Motor neuron (in vitro differentiated cells): ENCODE measurements around the gene HMGB1. TPM values are rescaled to one million over a fixed set of nuclear protein-coding genes. Genes with fewer than 3 reads are reported as not detected.

Source experiments
- ATAC-seq, 8 experiments: fragments of 200-7000 bp; cut with Tn5 transposase; replicated peaks in 6 of 8; 2 replicates each; pipeline ENCODE4 v1.8.0; 2021; ENCODE audit warnings: mild to moderate bottlenecking in 8 of 8, moderate library complexity in 8 of 8
- H3K27ac ChIP-seq, 2 donors: fragments of 250-450 bp; sonication (Bioruptor Pico); 2 replicates each; pipeline ENCODE4 v1.9.0; 2021; ENCODE audit warnings: antibody characterized with exemption in 2 of 2, mild to moderate bottlenecking in 2 of 2, moderate library complexity in 1 of 2
- H3K4me1 ChIP-seq, 2 donors: fragments of 250-450 bp; sonication (Bioruptor Pico); replicated peaks in 1 of 2; 2 replicates each; pipeline ENCODE4 v1.6.1; 2021; ENCODE audit warnings: antibody characterized with exemption in 2 of 2, mild to moderate bottlenecking in 2 of 2, moderate library complexity in 1 of 2
- H3K4me3 ChIP-seq, 5 donors: fragments of 250-450 bp; sonication (Bioruptor Pico); 2 replicates each; pipeline ENCODE4 v1.9.0; 2021; ENCODE audit warnings: antibody characterized with exemption in 5 of 5, mild to moderate bottlenecking in 5 of 5, moderate library complexity in 4 of 5
- WGBS, 10 experiments: fragments of 450-650 bp; shearing (Covaris generic); methylation state at CpG; one replicate each; pipeline ENCODE4 v1.0.0; 2022; 5-methylcytosine and 5-hydroxymethylcytosine counted together
- in situ Hi-C, 9 experiments: fragments of 400-800 bp; cut with MboI; loops; one replicate each; pipeline ENCODE4 v1.15.0; 2021; ENCODE audit warnings: low sequenced_read_pairs in 9 of 9, low pct_unique_long_range_greater_than_20kb in 2 of 9; ENCODE audit not compliant: unreplicated experiment in 9 of 9
- total RNA-seq, 8 experiments: library from RNA; unstranded; fragments of 300-600 nt; gene quantifications; 2 replicates each; pipeline versions ENCODE4 v1.2.3 to v1.2.4, GENCODE V29; 2022

Gene HMGB1
- total RNA-seq, 8 experiments from 2014 or later: 258 to 721 (median 367) TPM

DNA sequence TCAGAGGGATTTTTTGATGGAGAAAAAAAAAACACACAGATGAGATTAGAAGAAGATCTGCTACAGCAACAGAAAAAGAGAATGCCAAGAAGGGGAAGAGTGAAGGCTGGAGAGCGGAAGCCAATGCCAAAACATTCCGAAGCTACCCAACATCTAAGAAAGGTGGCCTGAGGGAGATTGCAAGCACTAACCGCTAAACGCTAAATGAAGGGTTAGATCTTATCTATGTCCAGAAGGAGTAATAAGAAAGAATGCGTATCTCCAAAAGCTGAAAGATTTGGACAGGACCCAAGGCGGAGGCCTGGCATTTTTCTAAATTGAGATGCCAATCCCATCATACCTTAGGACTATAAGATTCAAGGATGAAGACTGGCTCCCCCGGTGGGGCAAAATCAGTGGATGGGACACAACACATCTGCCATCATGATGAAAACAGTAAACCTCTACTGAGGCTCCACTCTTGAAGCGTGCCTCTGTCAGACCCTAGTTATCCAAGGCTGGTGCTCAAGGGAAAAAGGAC lies 15.6 kb upstream of the HMGB1 start:
- WGBS, 10 experiments: 84 to 100% (median 94%) methylated on average over 2 to 8 of the region's 8 CpGs; no CpG with 5 or more reads in 1 of the 10 experiments
- Histone ChIP-seq H3K4me3 (no peak overlapping the region), H3K4me1 (peaks cover 0 to 2% of the 10 kb centered on the region in 2 donors), H3K27ac (no peak overlapping the region)
- ATAC-seq: no peak
- in situ Hi-C loops: no loop called here

DNA sequence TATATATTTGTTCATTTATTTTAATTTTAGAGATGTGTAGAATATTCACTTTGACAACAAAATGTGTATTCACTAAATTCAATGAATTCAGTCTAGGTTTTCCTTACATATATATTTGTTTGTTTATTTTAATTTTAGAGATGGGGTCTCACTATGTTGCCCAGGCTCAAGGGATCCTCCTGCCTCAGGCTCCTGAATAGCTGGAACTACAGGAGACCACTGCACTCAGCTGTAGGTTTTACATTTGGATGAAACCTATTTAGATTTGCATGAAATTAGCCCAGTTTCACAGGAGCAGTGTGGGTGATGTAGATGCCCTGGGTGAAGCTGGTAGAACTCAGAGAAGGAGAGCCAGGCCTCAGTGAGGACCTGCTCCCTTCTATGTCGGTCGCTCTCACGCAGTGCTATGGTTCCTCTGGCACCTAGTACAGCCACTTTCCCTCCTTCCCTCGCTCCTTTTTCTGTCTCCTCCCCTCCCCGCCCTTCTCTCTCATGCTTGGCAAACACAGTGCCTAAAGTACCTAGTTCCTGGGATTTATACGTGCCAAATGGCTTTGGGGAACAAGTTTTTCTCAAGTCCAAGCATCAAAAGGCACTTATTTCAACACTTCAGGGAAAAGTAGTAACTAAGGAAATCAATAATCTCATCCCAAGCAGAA lies 14.7 kb upstream of the HMGB1 start:
- Histone ChIP-seq H3K27ac (no peak overlapping the region), H3K4me1 (peaks cover 0 to 2% of the 10 kb centered on the region in 2 donors), H3K4me3 (no peak overlapping the region)
- WGBS, 10 experiments: 60 to 100% (median 72%) methylated on average over 1 to 4 of the region's 6 CpGs; no CpG with 5 or more reads in 4 of the 10 experiments
- no peak for ATAC-seq
- in situ Hi-C loops: no loop called here

DNA sequence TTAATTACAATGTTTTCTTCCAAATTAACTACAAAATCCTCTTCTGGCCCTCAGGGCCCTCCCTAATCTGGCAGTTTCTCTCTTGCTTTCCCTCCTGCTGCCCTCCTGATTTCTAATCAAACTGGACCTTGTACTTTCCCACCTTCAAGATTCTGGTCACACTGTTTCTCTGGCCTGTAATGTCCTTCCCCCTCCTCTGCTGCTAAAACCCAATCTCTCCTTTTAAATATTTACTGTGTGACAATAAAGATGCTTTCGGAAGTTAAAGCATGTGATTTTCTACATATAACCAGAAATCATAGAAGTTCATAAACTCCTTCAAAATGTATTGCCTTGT lies 14.1 kb upstream of the HMGB1 start:
- 86 to 100% (median 100%) methylated on average over 1 of the region's 1 CpG; no CpG with 5 or more reads in 2 of the 10 experiments for WGBS, 10 experiments
- H3K4me1 ChIP-seq: peaks cover 0 to 2% of the 10 kb centered on the region in 2 donors
- H3K27ac ChIP-seq: no peak overlapping the region
- no peak overlapping the region for H3K4me3 ChIP-seq
- in situ Hi-C loops: no loop called here
- no peak for ATAC-seq

DNA sequence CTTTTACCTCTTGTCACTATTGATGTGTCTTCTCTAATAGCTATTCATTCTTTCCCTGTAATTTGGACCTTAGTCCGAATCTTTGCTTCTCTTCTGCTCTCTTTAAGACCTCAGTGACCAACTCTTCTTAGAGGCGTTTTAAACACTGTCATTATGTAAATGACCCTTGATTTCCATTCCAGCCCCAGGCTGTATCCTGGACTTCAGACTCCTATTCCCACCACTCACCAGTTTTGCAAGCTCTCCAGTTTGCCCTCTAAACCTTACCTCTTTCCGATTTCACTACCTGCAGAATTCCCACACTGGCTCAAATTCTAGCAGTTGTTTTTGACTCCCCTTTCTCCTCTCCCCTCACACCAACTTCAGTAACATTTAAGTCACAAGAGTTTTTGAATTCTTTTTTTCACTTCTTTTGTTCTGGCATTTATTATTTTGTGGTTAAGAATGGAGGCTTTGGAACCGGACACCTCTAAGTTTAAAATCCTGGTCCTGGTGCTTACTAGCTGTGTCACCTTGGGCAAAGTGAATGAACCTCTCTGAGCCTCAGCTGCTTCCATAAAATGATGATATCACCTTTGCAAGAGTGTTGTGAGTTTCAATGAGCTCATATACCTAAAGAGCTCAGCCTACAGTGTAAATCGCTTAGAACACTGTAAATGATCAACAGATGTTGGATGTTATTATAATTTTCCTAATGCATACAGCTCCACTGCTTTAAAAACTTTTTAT lies 13.6 kb upstream of the HMGB1 start:
- ATAC-seq: peak in 3 of 8 experiments; percentile 99 to 100 (median 100)
- WGBS, 10 experiments: 8 to 64% (median 48%) methylated on average over 1 to 5 of the region's 5 CpGs; no CpG with 5 or more reads in 1 of the 10 experiments
- Histone ChIP-seq H3K4me3 (no peak overlapping the region), H3K4me1 (peaks cover 0 to 2% of the 10 kb centered on the region in 2 donors), H3K27ac (no peak overlapping the region)
- in situ Hi-C loops: no loop called here

DNA sequence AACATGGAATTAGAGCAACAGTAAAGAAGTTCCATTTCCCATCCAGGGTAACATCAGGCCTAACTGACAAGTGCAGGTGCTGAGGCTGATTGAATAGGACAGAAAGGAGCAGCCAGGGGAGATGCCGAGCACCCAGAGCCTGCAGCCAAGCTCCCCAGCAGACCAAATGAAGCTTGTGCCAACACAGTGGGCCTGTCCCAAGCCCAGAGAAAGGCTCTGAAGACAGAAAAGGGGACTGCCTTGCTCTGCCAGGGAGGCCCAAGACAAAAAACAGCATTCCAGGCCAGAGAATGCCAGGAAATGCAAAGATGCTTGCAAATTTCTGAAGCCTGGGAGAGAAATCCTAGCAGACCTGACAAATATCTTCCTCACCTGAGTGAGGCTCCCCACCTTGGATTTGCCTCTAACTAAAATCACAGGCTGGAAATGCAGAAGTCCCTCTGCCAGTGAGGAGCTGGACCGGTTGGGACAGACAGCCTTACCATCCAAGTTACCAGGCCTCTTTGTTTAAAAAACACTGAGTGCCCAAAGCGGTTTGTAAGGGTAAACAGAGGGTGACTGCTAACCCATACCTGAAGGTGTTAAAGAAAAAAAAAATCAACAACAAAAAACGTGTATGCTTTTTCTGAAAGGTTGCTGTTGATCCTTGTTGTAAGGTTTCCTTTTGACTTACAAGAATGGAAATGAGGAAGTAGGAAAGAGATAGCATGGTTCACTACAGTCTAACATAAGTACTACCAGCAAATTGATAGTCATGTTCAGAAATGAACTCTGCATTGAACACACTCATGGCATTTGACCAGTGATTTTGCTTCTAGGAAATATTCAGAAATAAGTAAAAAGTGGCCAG lies 11.8 kb upstream of the HMGB1 start:
- H3K27ac ChIP-seq: no peak overlapping the region
- H3K4me1 ChIP-seq: peaks cover 0 to 2% of the 10 kb centered on the region in 2 donors
- H3K4me3 ChIP-seq: no peak overlapping the region
- ATAC-seq: peak in 1 of 8 experiments; percentile 10
- in situ Hi-C loops: no loop called here
- WGBS, 10 experiments: 20 to 88% (median 53%) methylated on average over 1 to 4 of the region's 4 CpGs

DNA sequence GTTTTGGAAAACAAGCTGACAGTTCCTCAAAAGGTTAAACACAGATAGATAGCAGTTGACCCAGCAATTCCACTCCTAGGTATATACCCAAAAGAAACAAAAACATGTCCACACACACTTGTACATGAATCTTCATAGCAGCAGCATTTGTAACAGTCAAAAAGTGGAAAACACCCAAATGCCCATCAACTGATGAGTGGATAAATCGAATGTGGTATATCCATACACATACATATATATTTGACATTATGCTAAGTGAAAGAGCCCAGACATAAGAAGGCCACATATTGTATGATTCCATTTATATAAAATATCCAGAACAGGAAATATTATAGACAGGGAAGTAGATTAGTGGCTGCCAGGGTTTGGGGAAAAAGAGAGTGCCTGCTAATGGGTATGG lies 7.9 kb upstream of the HMGB1 start:
- Histone ChIP-seq H3K27ac (no peak overlapping the region), H3K4me1 (no peaks in the 10 kb centered on the region), H3K4me3 (no peak overlapping the region)
- WGBS, 10 experiments: 63 to 100% (median 86%) methylated on average over 1 of the region's 1 CpG; no CpG with 5 or more reads in 7 of the 10 experiments
- in situ Hi-C loops: loop anchor here in 3 of 9 experiments (25.0 kb wide), 1 partner anchor 336 kb away; no protein-coding TSS in a partner anchor
- no peak for ATAC-seq

DNA sequence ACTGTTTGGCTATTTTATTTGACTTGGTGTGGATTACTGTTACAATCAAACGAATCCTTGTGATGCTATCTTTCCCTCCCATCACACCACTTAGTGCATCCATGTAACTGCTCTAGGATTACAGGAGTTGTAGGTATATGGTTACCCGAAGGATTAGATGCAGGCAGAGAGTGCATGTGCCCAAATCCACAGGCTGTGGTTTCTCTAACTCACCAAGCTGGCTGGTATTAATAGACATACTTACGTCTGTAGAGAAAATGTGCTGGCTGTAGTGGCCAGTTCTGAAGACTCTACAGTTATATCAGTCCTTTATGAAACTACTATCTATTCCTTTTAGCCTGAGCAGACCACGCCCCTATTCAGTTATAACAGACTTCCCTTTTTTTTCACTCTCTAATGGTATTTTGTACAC lies 1.1 kb upstream of the HMGB1 start:
- in situ Hi-C loops: loop anchor here in 3 of 9 experiments (25.0 kb wide), 1 partner anchor 330 kb away; no protein-coding TSS in a partner anchor
- ATAC-seq: no peak
- Histone ChIP-seq H3K27ac (no peak overlapping the region), H3K4me1 (peaks cover 8 to 16% of the 10 kb centered on the region in 2 donors), H3K4me3 (no peak overlapping the region)
- 17 to 93% (median 71%) methylated on average over 1 to 3 of the region's 4 CpGs for WGBS, 10 experiments

DNA sequence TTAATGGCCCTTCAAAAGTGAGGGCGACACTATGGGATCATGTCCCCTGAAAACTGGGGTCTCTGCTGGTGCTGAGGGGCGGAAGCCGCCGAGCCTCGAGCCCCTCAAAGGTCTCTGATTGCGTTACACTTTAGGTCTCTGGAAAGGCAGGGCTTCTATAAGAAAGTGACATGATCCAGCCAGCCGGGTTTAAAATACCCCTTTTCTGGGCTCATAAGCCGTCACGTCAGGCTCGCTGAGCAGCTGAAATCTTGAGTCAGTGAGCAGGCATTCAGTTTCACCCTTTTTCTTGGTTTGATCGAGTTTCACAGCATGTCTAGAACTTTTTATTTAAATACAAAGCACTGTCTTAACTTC lies 600 bp upstream of the HMGB1 start:
- ATAC-seq: no peak
- 0 to 20% (median 2%) methylated on average over 1 to 10 of the region's 11 CpGs; no CpG with 5 or more reads in 1 of the 10 experiments for WGBS, 10 experiments
- Histone ChIP-seq H3K4me1 (peaks cover 8 to 21% of the 10 kb centered on the region in 2 donors), H3K27ac (peak overlapping the region in 1 of 2 donors; percentile 1), H3K4me3 (peak overlapping the region in 2 of 5 donors; percentile 85 to 99)
- in situ Hi-C loops: loop anchor here in 3 of 9 experiments (25.0 kb wide), 1 partner anchor 329 kb away; no protein-coding TSS in a partner anchor

DNA sequence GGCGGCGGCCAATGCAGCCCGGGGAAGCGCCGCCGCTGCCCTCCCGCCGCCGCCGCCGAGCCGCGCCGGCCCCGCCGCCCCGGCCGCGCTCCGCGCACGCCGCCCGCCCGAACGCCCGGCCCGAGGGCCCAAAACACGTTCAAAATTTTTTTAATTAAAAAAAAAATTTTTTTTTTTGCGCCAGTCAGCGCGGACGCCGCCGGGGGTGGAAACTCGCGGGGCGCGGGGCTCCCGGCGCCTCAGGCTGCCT lies 468 bp downstream of the HMGB1 start:
- Histone ChIP-seq H3K4me3 (peak overlapping the region; percentile 66 to 99 (median 85)), H3K4me1 (peaks cover 8 to 21% of the 10 kb centered on the region in 2 donors), H3K27ac (peak overlapping the region; percentile 92 to 93)
- peak in 1 of 8 experiments; percentile 2 for ATAC-seq
- no CpG with 5 or more reads among the region's 41 CpGs for WGBS, 10 experiments
- in situ Hi-C loops: loop anchor here in 3 of 9 experiments (25.0 kb wide), 1 partner anchor 328 kb away; no protein-coding TSS in a partner anchor

DNA sequence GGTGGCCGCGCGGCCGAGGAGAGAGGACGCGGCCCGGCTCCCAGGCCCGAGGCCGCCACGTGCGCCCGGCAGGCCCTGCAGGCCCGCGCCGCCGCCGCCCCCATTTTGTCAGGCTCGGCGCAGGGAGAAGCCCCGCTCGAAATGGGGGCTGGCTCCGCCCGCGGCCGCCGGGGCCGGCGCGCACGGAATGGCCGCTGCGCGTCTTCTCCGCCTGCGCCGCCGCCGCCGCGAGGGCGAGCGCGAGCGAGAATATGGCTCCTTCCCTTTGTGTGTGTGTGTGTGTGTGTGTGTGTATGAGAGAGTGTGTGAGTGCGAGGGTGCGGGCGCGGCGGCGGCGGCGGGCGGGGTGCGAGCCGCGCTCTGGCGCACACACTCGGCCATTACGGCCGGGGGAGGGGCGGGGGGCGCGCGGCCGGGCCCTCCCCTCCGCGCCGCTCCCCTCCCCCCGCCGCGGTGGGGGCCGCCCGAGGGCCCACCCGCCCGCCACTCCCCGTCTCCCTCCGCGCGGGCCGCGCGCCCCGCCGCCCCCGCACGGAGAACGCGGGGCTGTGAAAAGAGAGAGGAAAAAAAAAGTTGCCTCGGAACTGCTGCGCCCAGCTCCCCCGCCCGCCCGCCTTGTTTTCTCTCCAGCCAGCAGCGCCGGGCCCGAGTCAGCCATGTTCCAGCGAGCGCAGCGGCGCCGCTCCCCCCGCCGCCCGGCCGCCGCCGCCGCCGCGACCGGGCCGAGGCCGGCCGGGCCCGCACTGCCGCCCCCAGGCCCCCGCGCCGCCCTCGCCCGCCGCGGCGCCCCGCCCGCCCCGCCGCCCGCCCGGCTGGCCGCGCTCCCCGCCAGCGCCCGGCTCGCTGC lies 1.0 kb downstream of the HMGB1 start:
- in situ Hi-C loops: loop anchor here in 3 of 9 experiments (25.0 kb wide), 1 partner anchor 327 kb away; no protein-coding TSS in a partner anchor
- peak; percentile 48 to 74 (median 66) for ATAC-seq
- Histone ChIP-seq H3K27ac (peak overlapping the region; percentile 92 to 93), H3K4me3 (peak overlapping the region; percentile 66 to 99 (median 85)), H3K4me1 (peaks cover 8 to 21% of the 10 kb centered on the region in 2 donors)
- WGBS, 10 experiments: 0% methylated on average over 5 of the region's 136 CpGs; no CpG with 5 or more reads in 9 of the 10 experiments

DNA sequence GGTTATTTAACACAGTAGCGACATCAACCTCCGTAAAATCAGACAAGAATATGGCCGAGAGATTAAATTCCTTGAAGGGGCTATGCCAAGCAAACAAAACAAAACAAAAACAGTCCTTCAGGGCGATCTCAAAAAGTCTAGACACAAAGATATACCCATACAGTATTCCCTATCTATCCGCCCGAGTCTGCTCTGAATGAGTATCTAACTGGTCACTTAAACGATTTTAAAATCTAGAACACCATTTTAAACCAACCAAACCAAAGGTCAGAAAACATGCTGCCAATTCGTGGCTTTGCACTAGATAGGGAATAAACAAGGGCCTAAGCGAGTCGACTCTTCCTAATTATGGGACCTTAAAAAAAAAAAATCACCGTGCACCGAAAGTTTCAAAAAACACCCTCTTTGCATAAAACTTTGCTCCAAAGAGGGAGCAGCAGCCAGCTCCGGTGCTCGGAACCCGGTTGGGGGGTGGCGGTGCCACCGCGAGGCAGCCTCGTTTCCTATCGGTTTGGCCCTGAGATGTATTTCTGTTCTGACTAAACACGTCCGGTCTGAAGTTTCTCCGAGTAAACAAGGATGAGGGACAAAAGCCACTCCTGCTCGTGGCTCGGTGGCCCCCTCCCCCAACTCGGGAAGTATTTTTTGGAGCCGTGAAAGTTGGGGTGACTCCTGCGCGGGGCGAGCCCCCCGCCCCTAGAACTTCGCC lies 1.8 kb downstream of the HMGB1 start:
- peak; percentile 0 to 5 (median 0) for ATAC-seq

More for the DNA sequence above, 1.8 kb downstream of the HMGB1 start:
- peak overlapping the region; percentile 66 to 99 (median 85) for H3K4me3 ChIP-seq
- in situ Hi-C loops: loop anchor here in 3 of 9 experiments (25.0 kb wide), 1 partner anchor 327 kb away; no protein-coding TSS in a partner anchor
- peak overlapping the region; percentile 92 to 93 for H3K27ac ChIP-seq
- WGBS, 10 experiments: 0 to 7% (median 3%) methylated on average over 4 to 19 of the region's 32 CpGs
- H3K4me1 ChIP-seq: peaks cover 8 to 21% of the 10 kb centered on the region in 2 donors
